ENCODE results near the gene LNPK.

LNPK gene

GRCh38 chr2:175892046-175892445 lies 110.0 kb downstream of the LNPK start:
- CTCF ChIA-PET: no interaction called here
- no peak for DNase-seq (ENCODE audit: low spot score)
- TF ChIP-seq CTCF (conservative IDR thresholded peaks at IDR 0.05; ENCODE audit: low read depth): no peak
- no peak overlapping the region for H3K27ac ChIP-seq
- POLR2A ChIA-PET (ENCODE audit: low non-redundant PET): no interaction called here

GRCh38 chr2:175890636-175891242 lies 111.3 kb downstream of the LNPK start:
- no peak for DNase-seq (ENCODE audit: low spot score)
- H3K27ac ChIP-seq: no peak overlapping the region
- CTCF ChIA-PET: no interaction called here
- TF ChIP-seq CTCF (conservative IDR thresholded peaks at IDR 0.05; ENCODE audit: low read depth): no peak
- POLR2A ChIA-PET (ENCODE audit: low non-redundant PET): no interaction called here

- DNase-seq (ENCODE audit: low spot score): no peak
- no peak for TF ChIP-seq CTCF (conservative IDR thresholded peaks at IDR 0.05; ENCODE audit: low read depth)
- H3K27ac ChIP-seq: no peak overlapping the region
- ChIA-PET CTCF (interaction anchor here (0.7 kb wide), 1 partner anchor 494 kb away, joined by 3 read pairs; no protein-coding TSS in a partner anchor), POLR2A (ENCODE audit: low non-redundant PET) (no interaction called here)
Observed at GRCh38 chr2:175889701-175890302, 112.3 kb downstream of the LNPK start.

- no peak for TF ChIP-seq CTCF (conservative IDR thresholded peaks at IDR 0.05; ENCODE audit: low read depth)
- H3K27ac ChIP-seq: no peak overlapping the region
- CTCF ChIA-PET: no interaction called here
- POLR2A ChIA-PET (ENCODE audit: low non-redundant PET): no interaction called here
- DNase-seq (ENCODE audit: low spot score): no peak
Observed at GRCh38 chr2:175887776-175888175, 114.3 kb downstream of the LNPK start.

- ChIA-PET POLR2A (ENCODE audit: low non-redundant PET) (no interaction called here), CTCF (no interaction called here)
- TF ChIP-seq CTCF (conservative IDR thresholded peaks at IDR 0.05; ENCODE audit: low read depth): no peak
- no peak for DNase-seq (ENCODE audit: low spot score)
- H3K27ac ChIP-seq: no peak overlapping the region
Observed at GRCh38 chr2:175884697-175885393, 117.2 kb downstream of the LNPK start.

GRCh38 chr2:175883586-175884194 lies 118.4 kb downstream of the LNPK start:
- no peak for DNase-seq (ENCODE audit: low spot score)
- CTCF ChIA-PET: interaction anchor here (0.7 kb wide), 1 partner anchor 172 kb away, joined by 3 read pairs; no protein-coding TSS in a partner anchor
- POLR2A ChIA-PET (ENCODE audit: low non-redundant PET): no interaction called here
- no peak overlapping the region for H3K27ac ChIP-seq
- TF ChIP-seq CTCF (conservative IDR thresholded peaks at IDR 0.05; ENCODE audit: low read depth): no peak
